Testis (tissue), 3 donors: ENCODE data around the gene MARCHF3. TPM values are rescaled to one million over a fixed set of nuclear protein-coding genes. Genes with fewer than 3 reads are reported as not detected.
"Not testable (repeated sequence)": the region's sequence is repeated elsewhere in the genome, so short reads cannot be mapped to it uniquely, and the experiment has no call there.

ENCODE experiments used
- DNase-seq: peaks from one replicate; pipeline ENCODE4 v3.0.0-alpha.2; 2019
- H3K27ac ChIP-seq, 2 donors: fragments of 200-600 bp; sonication (generic); one replicate each; pipeline ENCODE4 v1.5.1; 2019
- H3K27me3 ChIP-seq: fragments of 200-600 bp; sonication (generic); one replicate; pipeline ENCODE4 v1.5.1; 2019
- H3K36me3 ChIP-seq: fragments of 200-600 bp; sonication (generic); one replicate; pipeline ENCODE4 v1.5.1; 2017; ENCODE audit warnings: low read depth; ENCODE audit errors: missing control alignments
- H3K4me1 ChIP-seq: fragments of 200-600 bp; sonication (generic); one replicate; pipeline ENCODE4 v1.5.1; 2019
- H3K4me3 ChIP-seq, 2 donors: fragments of 200-600 bp; sonication (generic); one replicate each; pipeline ENCODE4 v1.5.1; 2017 to 2019
- H3K9me3 ChIP-seq: fragments of 200-600 bp; sonication (generic); one replicate; pipeline ENCODE4 v1.5.1; 2017
- POLR2A ChIP-seq: fragments of 450-650 bp; IDR thresholded peaks from one replicate; pipeline ENCODE4 v1.6.1; 2017; ENCODE audit warnings: antibody characterized with exemption, mild to moderate bottlenecking, moderate library complexity
- WGBS, 2 donors: methylation state at CpG; one replicate each; pipeline ENCODE4 v1.1.5; 2018; 5-methylcytosine and 5-hydroxymethylcytosine counted together
- intact Hi-C: fragments of 100-400 bp; cut with DNase I; formaldehyde crosslinking; loops from one replicate; pipeline ENCODE4 v1.15.1; 2023; ENCODE audit warnings: low total_unique reads
- polyA plus RNA-seq: library from polyadenylated mRNA; stranded (reverse); fragments of 350-450 nt; fragmentation: Illumina TruSeq; extraction: RNeasy Lipid Tissue Mini Kit (QIAGEN cat#74804); gene quantifications from one replicate; pipeline ENCODE4 v1.2.3, GENCODE V29; 2014; ENCODE audit warnings: low read depth, low replicate concordance; ENCODE audit not compliant: insufficient read depth
- total RNA-seq, 2 donors: library from RNA; depleted of rRNA; stranded (reverse); fragments of >200 nt; gene quantifications; one replicate each; pipeline ENCODE4 v1.2.3, GENCODE V29; 2016
- TF ChIP-seq, protein P1 (sequence below), 3 experiments: fragments of 450-650 bp in 2 of 3; fragments of 200-600 bp in 1 of 3; sonication (generic) in 1 of 3; IDR thresholded peaks; one replicate each; pipeline ENCODE4 v1.5.1; 2016 to 2019; ENCODE audit warnings: antibody characterized with exemption in 3 of 3, mild to moderate bottlenecking in 2 of 3, moderate library complexity in 1 of 3

MARCHF3 gene
- total and polyA plus RNA-seq, 3 donors from 2014 or later = 34.0 to 81.9 (median 38.8) TPM

DNA sequence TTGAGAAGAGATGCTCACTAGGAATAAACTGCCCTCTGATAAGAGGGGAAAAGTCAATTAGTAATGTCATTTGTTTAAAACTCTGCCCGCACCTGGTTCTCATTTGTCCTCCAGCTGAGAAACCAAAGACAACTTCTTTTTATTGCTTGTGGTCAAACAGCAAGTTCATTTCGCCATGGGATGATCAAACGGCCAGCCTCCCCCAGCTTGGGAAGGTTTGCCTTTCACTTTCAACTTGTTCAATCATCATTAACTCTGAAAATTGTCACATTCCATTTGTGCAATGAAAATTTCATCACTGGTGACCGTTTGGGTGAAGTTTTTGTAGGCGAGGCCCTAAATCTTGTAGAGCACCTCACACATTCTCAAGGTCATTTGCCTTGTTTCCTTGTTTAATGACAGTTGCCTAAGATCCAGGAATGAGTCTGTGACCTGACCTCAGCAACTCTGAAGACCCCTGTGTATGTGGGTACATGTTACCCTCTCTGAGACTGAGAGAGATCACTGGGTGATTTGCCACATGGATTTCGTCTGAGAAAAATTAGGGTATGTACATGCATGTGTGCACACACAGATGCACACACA, 117.7 kb downstream of the MARCHF3 start:
- Histone ChIP-seq H3K36me3 (no peaks in the 10 kb centered on the region), H3K4me1 (no peaks in the 10 kb centered on the region), H3K4me3 (no peak overlapping the region), H3K9me3 (no peaks in the 10 kb centered on the region), H3K27ac (no peak overlapping the region), H3K27me3 (no peaks in the 10 kb centered on the region)
- no peak for DNase-seq
- intact Hi-C loops = no loop called here
- TF ChIP-seq, protein P1, sequence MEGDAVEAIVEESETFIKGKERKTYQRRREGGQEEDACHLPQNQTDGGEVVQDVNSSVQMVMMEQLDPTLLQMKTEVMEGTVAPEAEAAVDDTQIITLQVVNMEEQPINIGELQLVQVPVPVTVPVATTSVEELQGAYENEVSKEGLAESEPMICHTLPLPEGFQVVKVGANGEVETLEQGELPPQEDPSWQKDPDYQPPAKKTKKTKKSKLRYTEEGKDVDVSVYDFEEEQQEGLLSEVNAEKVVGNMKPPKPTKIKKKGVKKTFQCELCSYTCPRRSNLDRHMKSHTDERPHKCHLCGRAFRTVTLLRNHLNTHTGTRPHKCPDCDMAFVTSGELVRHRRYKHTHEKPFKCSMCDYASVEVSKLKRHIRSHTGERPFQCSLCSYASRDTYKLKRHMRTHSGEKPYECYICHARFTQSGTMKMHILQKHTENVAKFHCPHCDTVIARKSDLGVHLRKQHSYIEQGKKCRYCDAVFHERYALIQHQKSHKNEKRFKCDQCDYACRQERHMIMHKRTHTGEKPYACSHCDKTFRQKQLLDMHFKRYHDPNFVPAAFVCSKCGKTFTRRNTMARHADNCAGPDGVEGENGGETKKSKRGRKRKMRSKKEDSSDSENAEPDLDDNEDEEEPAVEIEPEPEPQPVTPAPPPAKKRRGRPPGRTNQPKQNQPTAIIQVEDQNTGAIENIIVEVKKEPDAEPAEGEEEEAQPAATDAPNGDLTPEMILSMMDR (IDR thresholded peaks at IDR 0.05) = no peak
- no peak for TF ChIP-seq POLR2A
- WGBS, 2 donors = 79 to 89% methylated on average over 6 of the region's 6 CpGs

DNA sequence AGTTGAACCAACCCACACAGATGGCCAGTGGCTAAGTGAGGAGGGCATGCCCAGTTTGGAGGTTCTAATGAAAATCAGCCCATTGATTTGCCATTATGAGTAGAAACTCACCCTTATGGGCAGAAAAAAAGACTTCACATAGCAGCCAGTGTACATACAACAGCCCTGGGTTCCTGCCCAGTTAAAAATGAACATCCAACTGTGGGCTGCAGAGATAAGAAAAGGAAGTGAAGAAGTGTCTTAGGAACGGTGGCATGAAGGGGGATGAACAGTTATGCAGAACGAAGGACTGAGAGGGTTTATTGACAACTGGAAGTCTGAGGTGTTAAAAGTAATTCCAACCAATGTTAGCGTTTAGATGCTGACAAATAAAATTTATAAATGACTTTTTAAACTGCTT, 118.4 kb downstream of the MARCHF3 start:
- H3K4me3 ChIP-seq = no peak overlapping the region
- H3K9me3 ChIP-seq = no peaks in the 10 kb centered on the region
- H3K27me3 ChIP-seq = no peaks in the 10 kb centered on the region
- no peak overlapping the region for H3K27ac ChIP-seq
- WGBS, 2 donors = 72 to 81% methylated on average over 3 of the region's 3 CpGs
- H3K4me1 ChIP-seq = no peaks in the 10 kb centered on the region
- intact Hi-C loops = no loop called here
- TF ChIP-seq, protein P1 (IDR thresholded peaks at IDR 0.05) = no peak
- TF ChIP-seq POLR2A = no peak
- DNase-seq = no peak
- no peaks in the 10 kb centered on the region for H3K36me3 ChIP-seq

DNA sequence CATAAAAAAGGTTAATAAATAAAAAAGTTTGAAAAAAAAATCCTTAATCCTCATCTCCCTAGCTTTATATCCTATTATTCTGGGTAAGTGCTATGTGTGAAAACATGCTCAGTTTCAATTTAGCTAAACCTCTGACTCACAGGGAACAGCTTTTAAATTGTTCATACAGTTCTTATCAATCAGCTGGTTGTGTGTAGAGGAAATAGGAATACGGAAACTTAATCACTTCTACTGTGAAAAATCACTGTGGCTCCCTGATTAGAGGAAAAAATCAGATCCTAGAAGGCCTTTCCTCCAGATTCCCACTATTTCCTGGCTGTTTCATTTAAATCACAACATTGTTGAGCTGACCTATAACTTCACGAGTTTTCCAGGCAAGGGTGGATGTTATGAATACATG, 120.5 kb downstream of the MARCHF3 start:
- WGBS, 2 donors = 91% methylated on average over 2 of the region's 2 CpGs
- no peaks in the 10 kb centered on the region for H3K9me3 ChIP-seq
- no peaks in the 10 kb centered on the region for H3K4me1 ChIP-seq
- no peaks in the 10 kb centered on the region for H3K27me3 ChIP-seq
- no peaks in the 10 kb centered on the region for H3K36me3 ChIP-seq
- no peak for DNase-seq
- TF ChIP-seq, protein P1 (IDR thresholded peaks at IDR 0.05) = no peak
- no peak for TF ChIP-seq POLR2A
- H3K27ac ChIP-seq = no peak overlapping the region
- intact Hi-C loops = no loop called here
- no peak overlapping the region for H3K4me3 ChIP-seq

DNA sequence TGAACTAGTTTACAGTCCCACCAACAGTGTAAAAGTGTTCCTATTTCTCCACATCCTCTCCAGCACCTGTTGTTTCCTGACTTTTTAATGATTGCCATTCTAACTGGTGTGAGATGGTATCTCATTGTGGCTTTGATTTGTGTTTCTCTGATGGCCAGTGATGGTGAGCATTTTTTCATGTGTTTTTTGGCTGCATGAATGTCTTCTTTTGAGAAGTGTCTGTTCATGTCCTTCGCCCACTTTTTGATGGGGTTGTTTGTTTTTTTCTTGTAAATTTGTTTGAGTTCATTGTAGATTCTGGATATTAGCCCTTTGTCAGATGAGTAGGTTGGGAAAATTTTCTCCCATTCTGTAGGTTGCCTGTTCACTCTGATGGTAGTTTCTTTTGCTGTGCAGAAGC, 126.0 kb downstream of the MARCHF3 start:
- H3K4me3 ChIP-seq, H3K27ac ChIP-seq, DNase-seq, intact Hi-C loops, H3K36me3 ChIP-seq, H3K27me3 ChIP-seq, H3K4me1 ChIP-seq, H3K9me3 ChIP-seq: not testable (repeated sequence)
- 100% methylated on average over 1 of the region's 1 CpG for WGBS, 2 donors

DNA sequence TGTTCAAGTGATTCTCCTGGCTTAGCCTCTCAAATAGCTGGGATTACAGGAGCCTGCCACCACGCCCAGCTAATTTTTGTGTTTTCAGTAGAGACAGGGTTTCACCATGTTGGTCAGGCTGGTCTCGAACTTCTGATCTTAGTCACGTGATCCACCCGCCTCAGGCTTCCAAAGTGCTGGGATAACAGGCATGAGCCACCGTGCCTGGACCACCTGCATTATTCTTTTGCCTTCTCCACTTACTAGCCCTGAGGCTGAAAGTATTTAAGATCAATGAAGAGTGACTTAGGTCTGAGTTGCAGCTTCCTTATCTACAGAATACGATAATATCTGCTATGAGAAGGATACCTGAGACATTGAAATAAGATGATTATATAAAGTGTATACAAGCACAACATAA, 129.6 kb downstream of the MARCHF3 start:
- Histone ChIP-seq H3K27me3 (no peaks in the 10 kb centered on the region), H3K9me3 (no peaks in the 10 kb centered on the region), H3K36me3 (no peaks in the 10 kb centered on the region), H3K4me3 (no peak overlapping the region), H3K4me1 (no peaks in the 10 kb centered on the region), H3K27ac (no peak overlapping the region)
- DNase-seq = no peak
- intact Hi-C loops = no loop called here
- TF ChIP-seq, protein P1 (IDR thresholded peaks at IDR 0.05) = no peak
- no peak for TF ChIP-seq POLR2A
- 91 to 95% methylated on average over 6 of the region's 6 CpGs for WGBS, 2 donors
